Measurements from ENCODE around the gene DNAH1.

The DNAH1 gene

GRCh38 chr3:52391096-52391495 lies 75.0 kb downstream of the DNAH1 start:
- DNase-seq (ENCODE audit: low read depth): no peak

GRCh38 chr3:52392216-52392930 lies 76.3 kb downstream of the DNAH1 start:
- no peak for DNase-seq (ENCODE audit: low read depth)

- DNase-seq (ENCODE audit: low read depth): no peak
Measured at GRCh38 chr3:52393131-52393807, 77.2 kb downstream of the DNAH1 start.

- DNase-seq (ENCODE audit: low read depth): no peak
Measured at GRCh38 chr3:52393959-52394670, 78.0 kb downstream of the DNAH1 start.

- DNase-seq (ENCODE audit: low read depth): no peak
Measured at GRCh38 chr3:52394751-52395502, 78.8 kb downstream of the DNAH1 start.

- no peak for DNase-seq (ENCODE audit: low read depth)
Measured at GRCh38 chr3:52395503-52395865, 79.4 kb downstream of the DNAH1 start.

GRCh38 chr3:52396011-52396906 lies 80.1 kb downstream of the DNAH1 start:
- no peak for DNase-seq (ENCODE audit: low read depth)

GRCh38 chr3:52396907-52397591 lies 80.9 kb downstream of the DNAH1 start:
- no peak for DNase-seq (ENCODE audit: low read depth)

GRCh38 chr3:52397676-52398399 lies 81.7 kb downstream of the DNAH1 start:
- DNase-seq (ENCODE audit: low read depth): no peak

GRCh38 chr3:52398670-52399081 lies 82.6 kb downstream of the DNAH1 start:
- no peak for DNase-seq (ENCODE audit: low read depth)

- DNase-seq (ENCODE audit: low read depth): no peak
Measured at GRCh38 chr3:52399131-52399530, 83.0 kb downstream of the DNAH1 start.

- DNase-seq (ENCODE audit: low read depth): no peak
Measured at GRCh38 chr3:52399593-52399992, 83.5 kb downstream of the DNAH1 start.

GRCh38 chr3:52400275-52400793 lies 84.2 kb downstream of the DNAH1 start:
- DNase-seq (ENCODE audit: low read depth): no peak

- DNase-seq (ENCODE audit: low read depth): no peak
Measured at GRCh38 chr3:52401021-52401420, 84.9 kb downstream of the DNAH1 start.

GRCh38 chr3:52401551-52401950 lies 85.4 kb downstream of the DNAH1 start:
- no peak for DNase-seq (ENCODE audit: low read depth)

GRCh38 chr3:52402101-52402521 lies 86.0 kb downstream of the DNAH1 start:
- DNase-seq (ENCODE audit: low read depth): no peak

GRCh38 chr3:52402706-52403270 lies 86.7 kb downstream of the DNAH1 start:
- no peak for DNase-seq (ENCODE audit: low read depth)

GRCh38 chr3:52403271-52403841 lies 87.2 kb downstream of the DNAH1 start:
- no peak for DNase-seq (ENCODE audit: low read depth)

GRCh38 chr3:52403955-52404354 lies 87.8 kb downstream of the DNAH1 start:
- DNase-seq (ENCODE audit: low read depth): no peak

Data from activated T-cell treated with anti-CD3 and anti-CD28 coated beads for 48 hours (primary cell).